WERI-Rb-1 (cell line): ENCODE results near the gene CXXC5.

ENCODE experiments used
- DNase-seq: peaks from one replicate; pipeline ENCODE4 v3.0.0-alpha.2; 2020
- H3K27ac ChIP-seq: fragments of 250-450 bp; sonication (Bioruptor Pico); 2 replicates; pipeline ENCODE4 v1.5.1; 2020; ENCODE audit warnings: mild to moderate bottlenecking, moderate library complexity
- H3K27me3 ChIP-seq: fragments of 250-450 bp; sonication (Bioruptor Pico); 2 replicates; pipeline ENCODE4 v1.5.1; 2021; ENCODE audit warnings: mild to moderate bottlenecking, low read depth, moderate library complexity; ENCODE audit not compliant: insufficient read depth, severe bottlenecking
- H3K36me3 ChIP-seq: fragments of 250-450 bp; sonication (Bioruptor Pico); 2 replicates; pipeline ENCODE4 v1.5.1; 2020; ENCODE audit warnings: mild to moderate bottlenecking, moderate library complexity
- H3K4me3 ChIP-seq: 2 replicates; pipeline ENCODE4 v1.5.1; 2011; ENCODE audit warnings: low read depth, mild to moderate bottlenecking, control low read depth, low read length
- H3K9me3 ChIP-seq: fragments of 250-450 bp; sonication (Bioruptor Pico); 2 replicates; pipeline ENCODE4 v1.5.1; 2021; ENCODE audit warnings: mild to moderate bottlenecking, moderate library complexity; ENCODE audit not compliant: severe bottlenecking
- CTCF ChIP-seq: IDR thresholded peaks from 2 replicates; pipeline ENCODE4 v1.5.1; 2011; ENCODE audit warnings: low read depth, mild to moderate bottlenecking, control low read depth, inconsistent platforms, low read length

CXXC5 gene

GRCh38 chr5:139645430-139645871 lies 2.7 kb upstream of the CXXC5 start:
- peaks cover 16% of the 10 kb centered on the region for H3K36me3 ChIP-seq
- no peak for TF ChIP-seq CTCF
- no peaks in the 10 kb centered on the region for H3K27me3 ChIP-seq
- H3K27ac ChIP-seq = no peak overlapping the region
- DNase-seq = no peak
- H3K9me3 ChIP-seq = no peaks in the 10 kb centered on the region
- no peak overlapping the region for H3K4me3 ChIP-seq

- Histone ChIP-seq H3K9me3 (no peaks in the 10 kb centered on the region), H3K4me3 (no peak overlapping the region), H3K27ac (peak overlapping the region; percentile 97; the same call in 1 of the 2 replicates), H3K36me3 (peaks cover 17% of the 10 kb centered on the region), H3K27me3 (no peaks in the 10 kb centered on the region)
- DNase-seq = no peak
- no peak for TF ChIP-seq CTCF
Observed at GRCh38 chr5:139646111-139646510, 2.0 kb upstream of the CXXC5 start.

- H3K27ac ChIP-seq = peak overlapping the region; percentile 97
Observed at GRCh38 chr5:139646912-139647505, 1.1 kb upstream of the CXXC5 start.

GRCh38 chr5:139647506-139648204 lies 494 bp upstream of the CXXC5 start:
- no peaks in the 10 kb centered on the region for H3K27me3 ChIP-seq
- no peak for TF ChIP-seq CTCF
- no peak for DNase-seq
- peak overlapping the region; percentile 82 for H3K4me3 ChIP-seq
- no peaks in the 10 kb centered on the region for H3K9me3 ChIP-seq
- H3K27ac ChIP-seq = peak overlapping the region; percentile 97
- H3K36me3 ChIP-seq = peaks cover 20% of the 10 kb centered on the region

More at GRCh38 chr5:139646912-139647505, 1.1 kb upstream of the CXXC5 start:
- Histone ChIP-seq H3K9me3 (no peaks in the 10 kb centered on the region), H3K4me3 (peak overlapping the region; percentile 82), H3K36me3 (peaks cover 17% of the 10 kb centered on the region), H3K27me3 (no peaks in the 10 kb centered on the region)
- DNase-seq = peak; percentile 71
- no peak for TF ChIP-seq CTCF

- TF ChIP-seq CTCF = no peak
- Histone ChIP-seq H3K27me3 (no peaks in the 10 kb centered on the region), H3K36me3 (peaks cover 24% of the 10 kb centered on the region), H3K4me3 (peak overlapping the region; percentile 82), H3K9me3 (no peaks in the 10 kb centered on the region), H3K27ac (peak overlapping the region; percentile 97)
- DNase-seq = no peak
Observed at GRCh38 chr5:139649082-139649991, 1.2 kb downstream of the CXXC5 start.
